GM21717 (cell line): ENCODE measurements around the gene FLNC.

Experiments
- ATAC-seq: cut with Tn5 transposase; IDR thresholded peaks from one replicate; pipeline ENCODE4 v1.9.1; 2021; ENCODE audit warnings: mild to moderate bottlenecking, moderate library complexity; ENCODE audit not compliant: unreplicated experiment

Gene FLNC

GRCh38 chr7:128831178-128831993 is 1.2 kb downstream of the FLNC start:
- no peak for ATAC-seq

- no peak for ATAC-seq
Measured at GRCh38 chr7:128831994-128832879, 2.0 kb downstream of the FLNC start.

- ATAC-seq: no peak
Measured at GRCh38 chr7:128832880-128833147, 2.6 kb downstream of the FLNC start.

GRCh38 chr7:128833148-128833945 is 3.1 kb downstream of the FLNC start:
- no peak for ATAC-seq

- no peak for ATAC-seq
Measured at GRCh38 chr7:128833946-128834325, 3.7 kb downstream of the FLNC start.

- ATAC-seq: no peak
Measured at GRCh38 chr7:128835231-128835751, 5.1 kb downstream of the FLNC start.

GRCh38 chr7:128835790-128836641 is 5.8 kb downstream of the FLNC start:
- no peak for ATAC-seq

- no peak for ATAC-seq
Measured at GRCh38 chr7:128836729-128837348, 6.6 kb downstream of the FLNC start.

- ATAC-seq: no peak
Measured at GRCh38 chr7:128837521-128837921, 7.3 kb downstream of the FLNC start.

- no peak for ATAC-seq
Measured at GRCh38 chr7:128838109-128838779, 8.0 kb downstream of the FLNC start.

GRCh38 chr7:128838981-128839731 is 8.9 kb downstream of the FLNC start:
- ATAC-seq: no peak

- no peak for ATAC-seq
Measured at GRCh38 chr7:128839751-128840177, 9.6 kb downstream of the FLNC start.

- ATAC-seq: no peak
Measured at GRCh38 chr7:128840326-128841170, 10.3 kb downstream of the FLNC start.

- no peak for ATAC-seq
Measured at GRCh38 chr7:128841171-128841690, 11.0 kb downstream of the FLNC start.

GRCh38 chr7:128841921-128842673 is 11.9 kb downstream of the FLNC start:
- ATAC-seq: no peak
